Breast epithelium (tissue), 4 donors: ENCODE measurements around the gene STAC3. TPM values are rescaled to one million over a fixed set of nuclear protein-coding genes. Genes with fewer than 3 reads are reported as not detected.

Experiments
- DNase-seq, 2 donors: peaks; one replicate each; pipeline ENCODE4 v3.0.0-alpha.2; 2019; ENCODE audit warnings: low spot score in 2 of 2
- H3K27ac ChIP-seq, 2 donors: fragments of 200-600 bp; sonication (generic) in 1 of 2; one replicate each; pipeline ENCODE4 v1.5.1; 2016 to 2019; ENCODE audit warnings: mild to moderate bottlenecking in 1 of 2
- H3K27me3 ChIP-seq, 2 donors: fragments of 200-600 bp; sonication (generic) in 1 of 2; one replicate each; pipeline versions ENCODE4 v1.5.1 to v1.6.0; 2017 to 2019; ENCODE audit warnings: control low read depth in 1 of 2, mild to moderate bottlenecking in 1 of 2
- H3K36me3 ChIP-seq: fragments of 200-600 bp; one replicate; pipeline ENCODE4 v1.5.1; 2019
- H3K4me1 ChIP-seq, 2 donors: fragments of 200-600 bp; sonication (generic); one replicate each; pipeline ENCODE4 v1.5.1; 2016 to 2019; ENCODE audit warnings: control low read depth in 1 of 2
- H3K4me3 ChIP-seq, 3 donors: fragments of 200-600 bp; sonication (generic); 1 replicate in 2 of 3; 2 replicates in 1 of 3; pipeline ENCODE4 v1.5.1; 2016 to 2019; ENCODE audit warnings: mild to moderate bottlenecking in 3 of 3, moderate library complexity in 2 of 3
- H3K9me3 ChIP-seq, 2 donors: fragments of 200-600 bp; sonication (generic) in 1 of 2; one replicate each; pipeline ENCODE4 v1.5.1; 2016 to 2019; ENCODE audit warnings: control low read depth in 1 of 2
- POLR2A ChIP-seq: fragments of 450-650 bp; IDR thresholded peaks from one replicate; pipeline ENCODE4 v1.6.1; 2016; ENCODE audit warnings: antibody characterized with exemption, mild to moderate bottlenecking, moderate library complexity
- POLR2AphosphoS5 ChIP-seq, 3 donors: sonication (generic); formaldehyde crosslinking; IDR thresholded peaks; one replicate each; pipeline ENCODE4 v1.6.1; 2017; ENCODE audit warnings: antibody characterized with exemption in 3 of 3
- intact Hi-C: fragments of 100-400 bp; cut with DNase I; formaldehyde crosslinking; loops from one replicate; pipeline ENCODE4 v1.15.1; 2023; ENCODE audit warnings: low total_unique reads
- total RNA-seq, 3 donors: library from RNA; depleted of rRNA; stranded (reverse); fragments of >200 nt; gene quantifications; one replicate each; pipeline ENCODE4 v1.1.0, GENCODE V29; 2016
- TF ChIP-seq, protein P1 (sequence below), 3 donors: fragments of 450-650 bp; IDR thresholded peaks; one replicate each; pipeline ENCODE4 v1.5.1; 2016 to 2017; ENCODE audit warnings: antibody characterized with exemption in 3 of 3, mild to moderate bottlenecking in 3 of 3, moderate library complexity in 3 of 3

STAC3 gene
- total RNA-seq, 3 donors from 2014 or later = 0.98 to 3.2 (median 1.6) TPM

GRCh38 chr12:57213058-57213715, 37.8 kb downstream of the STAC3 start:
- H3K9me3 ChIP-seq = no peaks in the 10 kb centered on the region
- TF ChIP-seq POLR2A = no peak
- TF ChIP-seq, protein P1, sequence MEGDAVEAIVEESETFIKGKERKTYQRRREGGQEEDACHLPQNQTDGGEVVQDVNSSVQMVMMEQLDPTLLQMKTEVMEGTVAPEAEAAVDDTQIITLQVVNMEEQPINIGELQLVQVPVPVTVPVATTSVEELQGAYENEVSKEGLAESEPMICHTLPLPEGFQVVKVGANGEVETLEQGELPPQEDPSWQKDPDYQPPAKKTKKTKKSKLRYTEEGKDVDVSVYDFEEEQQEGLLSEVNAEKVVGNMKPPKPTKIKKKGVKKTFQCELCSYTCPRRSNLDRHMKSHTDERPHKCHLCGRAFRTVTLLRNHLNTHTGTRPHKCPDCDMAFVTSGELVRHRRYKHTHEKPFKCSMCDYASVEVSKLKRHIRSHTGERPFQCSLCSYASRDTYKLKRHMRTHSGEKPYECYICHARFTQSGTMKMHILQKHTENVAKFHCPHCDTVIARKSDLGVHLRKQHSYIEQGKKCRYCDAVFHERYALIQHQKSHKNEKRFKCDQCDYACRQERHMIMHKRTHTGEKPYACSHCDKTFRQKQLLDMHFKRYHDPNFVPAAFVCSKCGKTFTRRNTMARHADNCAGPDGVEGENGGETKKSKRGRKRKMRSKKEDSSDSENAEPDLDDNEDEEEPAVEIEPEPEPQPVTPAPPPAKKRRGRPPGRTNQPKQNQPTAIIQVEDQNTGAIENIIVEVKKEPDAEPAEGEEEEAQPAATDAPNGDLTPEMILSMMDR (IDR thresholded peaks at IDR 0.05) = peak; percentile 77 to 94 (median 83)
- peak in 2 of 3 donors; percentile 13 to 15 for TF ChIP-seq POLR2AphosphoS5 (IDR thresholded peaks at IDR 0.05)
- no peaks in the 10 kb centered on the region for H3K36me3 ChIP-seq
- peak; percentile 89 to 90 for DNase-seq
- H3K27ac ChIP-seq = peak overlapping the region in 1 of 2 donors; percentile 7
- H3K4me3 ChIP-seq = no peak overlapping the region
- H3K4me1 ChIP-seq = peaks cover 7 to 8% of the 10 kb centered on the region in 2 donors
- intact Hi-C loops = no loop called here
- peaks cover 3 to 24% of the 10 kb centered on the region in 2 donors for H3K27me3 ChIP-seq

GRCh38 chr12:57212701-57213057, 38.3 kb downstream of the STAC3 start:
- peak overlapping the region in 1 of 2 donors; percentile 7 for H3K27ac ChIP-seq
- H3K9me3 ChIP-seq = no peaks in the 10 kb centered on the region
- no peak for DNase-seq
- H3K36me3 ChIP-seq = no peaks in the 10 kb centered on the region
- peaks cover 3 to 19% of the 10 kb centered on the region in 2 donors for H3K27me3 ChIP-seq
- intact Hi-C loops = no loop called here
- TF ChIP-seq, protein P1 (IDR thresholded peaks at IDR 0.05) = no peak
- TF ChIP-seq POLR2A (no peak), POLR2AphosphoS5 (IDR thresholded peaks at IDR 0.05) (no peak)
- no peak overlapping the region for H3K4me3 ChIP-seq
- H3K4me1 ChIP-seq = peaks cover 7 to 8% of the 10 kb centered on the region in 2 donors

DNA sequence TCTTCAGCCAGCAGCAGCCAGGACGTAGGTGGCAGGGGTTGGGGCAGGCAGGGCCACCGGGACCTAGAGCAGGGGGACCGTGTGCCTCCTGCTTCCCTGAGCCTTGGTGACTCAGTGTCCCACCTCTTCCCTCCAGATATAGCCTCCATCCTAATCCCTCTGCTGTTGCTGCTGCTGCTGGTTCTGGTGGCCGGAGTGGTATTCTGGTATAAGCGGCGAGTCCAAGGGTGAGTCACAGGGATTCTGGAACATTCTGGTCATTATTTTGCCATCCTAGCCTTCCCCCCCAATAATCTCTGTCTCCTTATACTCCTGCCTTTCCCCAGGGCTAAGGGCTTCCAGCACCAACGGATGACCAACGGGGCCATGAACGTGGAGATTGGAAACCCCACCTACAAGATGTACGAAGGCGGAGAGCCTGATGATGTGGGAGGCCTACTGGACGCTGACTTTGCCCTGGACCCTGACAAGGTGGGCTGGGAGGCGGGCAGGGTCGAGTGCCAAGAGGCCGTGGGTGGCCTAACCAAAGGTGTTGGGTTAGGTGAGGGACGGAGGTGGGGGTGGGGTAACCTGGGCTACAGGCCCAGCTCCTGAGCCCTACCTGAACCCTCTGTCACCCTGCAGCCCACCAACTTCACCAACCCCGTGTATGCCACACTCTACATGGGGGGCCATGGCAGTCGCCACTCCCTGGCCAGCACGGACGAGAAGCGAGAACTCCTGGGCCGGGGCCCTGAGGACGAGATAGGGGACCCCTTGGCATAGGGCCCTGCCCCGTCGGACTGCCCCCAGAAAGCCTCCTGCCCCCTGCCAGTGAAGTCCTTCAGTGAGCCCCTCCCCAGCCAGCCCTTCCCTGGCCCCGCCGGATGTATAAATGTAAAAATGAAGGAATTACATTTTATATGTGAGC, 38.9 kb downstream of the STAC3 start:
- DNase-seq = no peak
- intact Hi-C loops = no loop called here
- H3K9me3 ChIP-seq = no peaks in the 10 kb centered on the region
- H3K27me3 ChIP-seq = peaks cover 3 to 15% of the 10 kb centered on the region in 2 donors
- TF ChIP-seq, protein P1 (IDR thresholded peaks at IDR 0.05) = no peak
- TF ChIP-seq POLR2A = no peak
- no peaks in the 10 kb centered on the region for H3K36me3 ChIP-seq
- no peak overlapping the region for H3K4me3 ChIP-seq
- peak overlapping the region in 1 of 2 donors; percentile 3 for H3K27ac ChIP-seq
- peaks cover 1 to 6% of the 10 kb centered on the region in 2 donors for H3K4me1 ChIP-seq

- Histone ChIP-seq H3K4me1 (no peaks in the 10 kb centered on the region), H3K27me3 (peaks cover 0 to 12% of the 10 kb centered on the region in 2 donors), H3K9me3 (no peaks in the 10 kb centered on the region), H3K36me3 (no peaks in the 10 kb centered on the region), H3K4me3 (no peak overlapping the region), H3K27ac (no peak overlapping the region)
- intact Hi-C loops = no loop called here
- TF ChIP-seq POLR2A (no peak), POLR2AphosphoS5 (IDR thresholded peaks at IDR 0.05) (no peak)
- TF ChIP-seq, protein P1 (IDR thresholded peaks at IDR 0.05) = no peak
- no peak for DNase-seq
Observed at GRCh38 chr12:57210926-57211692, 39.9 kb downstream of the STAC3 start.
